ENCODE data around the gene TGM5.

- no peak for TF ChIP-seq POLR2AphosphoS5 (IDR thresholded peaks at IDR 0.05)
- TF ChIP-seq CTCF (IDR thresholded peaks at IDR 0.05) = no peak
- TF ChIP-seq POLR2A (IDR thresholded peaks at IDR 0.05) = no peak
- TF ChIP-seq EP300 (IDR thresholded peaks at IDR 0.05) = no peak
Measured at GRCh38 chr15:43312378-43312777, 45.6 kb upstream of the TGM5 start.
